Stimulated activated CD8-positive, alpha-beta memory T cell treated with anti-CD3 and anti-CD28 coated beads, Interleukin-7, amount 100 ng/mL, for 1 hour (primary cell): Measurements from ENCODE around the gene LCMT1.
"Not testable (repeated sequence)": the region's sequence is repeated elsewhere in the genome, so short reads cannot be mapped to it uniquely, and the experiment has no call there.

Experiments
- DNase-seq, 2 donors: peaks; one replicate each; pipeline ENCODE4 v3.0.0-alpha.2; 2020; ENCODE audit warnings: low read depth in 2 of 2

Gene LCMT1

DNA sequence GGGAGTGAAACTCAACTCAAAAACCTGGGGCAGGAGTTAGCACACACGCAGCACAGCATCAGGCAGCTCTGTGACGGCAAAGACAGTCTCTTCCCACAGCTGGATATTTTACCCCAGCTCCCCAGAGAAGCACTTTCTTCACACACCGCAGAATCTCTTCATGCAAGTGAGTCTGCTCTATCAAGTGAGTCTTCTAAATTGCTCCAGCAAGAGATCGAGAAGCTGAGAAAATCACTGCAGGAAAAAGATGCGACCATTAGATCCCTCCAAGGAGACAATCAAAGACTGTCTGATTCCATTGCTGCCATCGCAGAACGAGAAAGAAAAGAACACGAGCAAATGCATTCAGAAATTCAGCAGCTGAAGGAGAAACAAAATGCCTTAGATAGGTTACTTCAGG, 16.9 kb upstream of the LCMT1 start:
- no peak for DNase-seq

- DNase-seq: no peak
Observed at GRCh38 chr16:25095636-25096035, 15.9 kb upstream of the LCMT1 start.

DNA sequence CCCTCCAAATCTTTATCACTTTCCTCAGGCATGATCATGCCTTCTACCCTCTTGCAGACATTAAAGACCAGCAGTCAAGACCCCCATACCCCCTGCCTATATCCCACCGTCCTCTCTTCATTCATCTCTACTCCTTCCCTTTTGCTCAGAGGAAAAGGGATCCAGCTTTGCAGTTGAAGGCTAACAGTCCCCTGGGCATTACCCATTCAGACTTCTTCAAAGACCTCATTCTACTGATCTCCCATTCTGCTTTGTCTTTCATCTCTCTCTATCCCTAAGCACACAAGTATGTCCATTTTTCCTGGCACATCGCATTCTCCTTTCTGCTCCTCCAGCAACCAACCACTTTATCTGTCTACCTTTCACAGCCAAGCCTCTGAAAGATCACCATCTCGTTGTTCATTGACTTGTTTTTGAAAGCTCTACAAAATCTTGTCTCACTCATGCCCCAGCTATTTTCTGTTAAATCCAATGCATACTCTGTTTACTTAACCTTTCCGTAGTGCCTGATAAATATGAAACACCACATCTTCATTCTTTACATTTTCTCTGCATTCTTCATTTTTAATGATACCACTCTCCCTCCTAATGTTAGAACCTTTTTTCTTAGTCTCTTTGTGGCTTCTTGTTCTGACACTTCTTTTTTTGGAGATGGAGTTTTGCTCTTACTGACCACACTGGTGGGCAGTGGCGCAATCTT, 14.1 kb upstream of the LCMT1 start:
- DNase-seq: no peak

DNA sequence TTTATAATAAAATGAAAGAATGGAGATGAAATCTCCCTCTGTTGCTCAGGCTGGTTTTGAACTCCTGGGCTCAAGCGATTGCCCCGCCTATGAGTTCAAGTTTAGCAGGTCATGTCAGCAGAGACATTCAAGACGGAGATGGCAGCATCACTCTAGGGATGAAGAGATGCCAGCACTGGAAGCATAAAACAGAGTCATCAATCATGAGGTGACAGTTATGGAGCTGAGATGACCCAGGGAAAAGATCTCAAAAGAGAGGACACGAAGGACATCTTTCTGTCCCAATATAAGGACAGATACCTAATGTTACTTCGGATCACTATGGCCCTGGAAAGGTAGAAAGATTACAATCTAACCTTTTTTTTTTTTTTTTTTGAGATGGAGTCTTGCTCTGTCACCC, 11.0 kb upstream of the LCMT1 start:
- no peak for DNase-seq

- DNase-seq: peak; percentile 49 to 53
Observed at GRCh38 chr16:25106567-25107465, 4.7 kb upstream of the LCMT1 start.

GRCh38 chr16:25107466-25107792, 4.1 kb upstream of the LCMT1 start:
- DNase-seq: no peak

GRCh38 chr16:25108054-25108453, 3.5 kb upstream of the LCMT1 start:
- no peak for DNase-seq

GRCh38 chr16:25109643-25110042, 1.9 kb upstream of the LCMT1 start:
- no peak for DNase-seq

GRCh38 chr16:25110387-25110947, 1.1 kb upstream of the LCMT1 start:
- DNase-seq: no peak

- no peak for DNase-seq
Observed at GRCh38 chr16:25114121-25114520, 2.6 kb downstream of the LCMT1 start.

- DNase-seq: no peak
Observed at GRCh38 chr16:25118851-25119578, 7.5 kb downstream of the LCMT1 start.

GRCh38 chr16:25121824-25122600, 10.5 kb downstream of the LCMT1 start:
- no peak for DNase-seq

DNA sequence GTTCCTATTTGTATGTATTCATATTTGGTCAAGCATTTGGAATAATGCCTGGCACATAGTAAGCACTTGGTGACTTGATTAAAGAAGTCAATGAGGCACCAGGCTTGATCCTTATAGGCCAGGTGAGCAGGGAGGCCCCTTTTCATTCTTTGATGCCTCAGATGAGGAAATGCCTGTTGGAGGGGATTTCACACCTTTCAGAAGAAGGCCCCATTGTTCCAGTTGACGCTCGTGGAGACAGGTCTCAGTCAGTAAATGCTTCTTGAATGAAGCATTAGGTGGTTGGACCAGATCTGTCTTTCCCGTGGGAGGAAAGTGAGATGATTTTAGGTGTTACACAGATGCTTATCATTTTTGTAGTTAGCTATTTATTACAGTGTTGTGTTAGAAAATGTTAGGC, 13.0 kb downstream of the LCMT1 start:
- DNase-seq: no peak

DNA sequence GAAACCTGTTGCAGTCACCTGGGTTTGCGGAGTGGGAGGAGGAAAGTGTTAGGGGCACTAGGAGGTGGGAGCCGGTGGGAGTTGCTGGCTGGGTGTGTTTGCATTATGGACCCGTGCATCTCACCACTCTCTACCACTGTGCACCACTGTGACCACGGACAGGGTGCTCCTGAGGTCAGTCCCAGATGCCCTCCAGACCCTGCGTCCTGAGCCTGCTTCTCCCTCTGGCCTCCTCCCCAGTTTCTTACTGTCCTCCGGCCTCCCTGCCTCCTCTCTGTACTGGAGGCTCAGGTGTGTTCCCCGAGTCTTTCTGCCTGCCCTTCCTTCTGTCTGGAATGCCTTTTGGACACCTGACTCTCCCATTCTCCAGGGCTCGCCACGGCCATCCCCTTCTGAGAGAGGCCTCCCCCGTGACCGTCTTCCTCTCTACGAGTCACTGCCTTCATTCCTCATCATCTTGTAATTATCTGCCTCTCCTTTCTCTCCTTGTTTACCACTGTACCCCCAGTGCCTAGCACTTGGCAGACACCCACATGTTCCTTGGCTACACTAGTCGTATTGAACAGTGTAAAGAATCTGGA, 14.6 kb downstream of the LCMT1 start:
- not testable (repeated sequence) for DNase-seq

DNA sequence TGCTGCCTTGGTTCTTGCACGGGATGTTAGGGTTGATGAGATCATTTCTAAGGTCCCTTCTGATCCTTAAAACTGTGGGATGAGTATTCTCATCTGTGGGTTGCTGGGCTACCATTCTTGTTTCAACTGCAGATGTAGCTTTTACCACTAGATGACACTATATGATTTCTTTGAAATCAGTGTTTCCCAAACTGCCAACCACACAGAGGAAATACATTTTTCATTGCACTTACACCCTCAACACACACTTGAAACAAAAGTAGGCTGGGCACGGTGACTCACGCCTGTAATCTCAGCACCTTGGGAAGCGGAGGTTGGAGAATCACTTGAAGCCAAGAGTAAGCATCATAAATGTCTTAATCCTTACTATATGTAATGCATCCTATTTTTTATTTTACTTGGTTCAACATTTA, 15.3 kb downstream of the LCMT1 start:
- DNase-seq: no peak

GRCh38 chr16:25132751-25133150, 21.2 kb downstream of the LCMT1 start:
- not testable (repeated sequence) for DNase-seq

GRCh38 chr16:25134166-25134700, 22.7 kb downstream of the LCMT1 start:
- DNase-seq: no peak

- DNase-seq: no peak
Observed at GRCh38 chr16:25135254-25135878, 23.8 kb downstream of the LCMT1 start.

DNA sequence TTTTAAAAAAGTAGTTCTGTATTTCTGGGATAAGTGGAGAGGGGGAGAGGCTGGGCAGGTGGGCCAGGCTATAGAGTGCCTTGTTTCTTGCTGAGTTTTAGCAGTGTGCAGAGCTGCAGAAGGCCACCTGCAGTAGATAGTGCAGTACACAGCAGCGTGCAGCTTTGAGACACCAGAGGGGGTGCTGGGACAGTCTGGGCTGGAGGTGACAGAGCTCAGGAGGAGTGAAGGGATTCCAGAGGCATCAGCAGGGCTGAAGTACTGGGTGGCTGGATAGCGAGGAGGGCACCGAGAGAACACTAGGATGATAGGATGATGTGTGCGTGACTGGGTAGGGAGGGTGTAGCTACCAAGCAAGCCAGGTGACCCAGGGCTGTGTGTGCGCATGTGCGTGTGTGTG, 26.6 kb downstream of the LCMT1 start:
- no peak for DNase-seq

- no peak for DNase-seq
Observed at GRCh38 chr16:25140459-25140858, 28.9 kb downstream of the LCMT1 start.
